LNCaP clone FGC (cell line): ENCODE results near the gene MTG2.

Experiments
- DNase-seq: peaks from one replicate; pipeline ENCODE4 v3.0.0-alpha.2; 2011; ENCODE audit warnings: low read depth
- H3K4me3 ChIP-seq: 2 replicates; pipeline ENCODE4 v1.5.1; 2011; ENCODE audit warnings: mild to moderate bottlenecking, low read depth, low read length, control low read depth
- CTCF ChIP-seq: IDR thresholded peaks from 2 replicates; pipeline ENCODE4 v1.5.1; 2012; ENCODE audit warnings: mild to moderate bottlenecking; ENCODE audit not compliant: control insufficient read depth, insufficient read depth; ENCODE audit errors: extremely low read depth

MTG2 gene

GRCh38 chr20:62168061-62168460 lies 14.8 kb upstream of the MTG2 start:
- no peak overlapping the region for H3K4me3 ChIP-seq
- no peak for TF ChIP-seq CTCF
- DNase-seq = no peak

DNA sequence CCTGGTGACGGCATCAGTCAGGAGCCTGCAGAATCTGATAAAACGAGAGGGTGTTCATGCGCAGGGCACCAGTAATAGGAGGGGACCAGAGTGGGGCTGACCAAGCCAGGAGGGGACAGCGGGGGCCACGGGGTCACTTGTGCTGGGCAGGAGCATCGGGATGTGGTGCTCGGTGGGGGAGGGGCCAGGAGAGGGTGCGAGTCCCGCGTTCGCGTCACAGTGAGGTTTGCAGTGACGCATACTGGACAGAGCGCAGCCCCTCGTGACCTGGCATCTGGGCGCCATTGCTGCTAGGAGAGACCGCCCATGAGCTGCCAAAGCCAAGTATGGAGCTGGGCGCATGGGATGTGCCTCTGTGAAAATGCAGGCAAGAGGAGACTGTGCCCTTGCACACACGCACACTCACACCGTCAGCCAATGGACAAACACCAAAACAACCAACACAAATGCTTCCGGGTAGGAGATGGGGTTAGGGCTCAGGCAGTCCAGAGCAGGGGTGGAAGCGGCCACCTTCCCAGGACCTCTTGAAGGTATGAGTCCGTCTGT lies 13.9 kb upstream of the MTG2 start:
- TF ChIP-seq CTCF = no peak
- no peak overlapping the region for H3K4me3 ChIP-seq
- DNase-seq = no peak

DNA sequence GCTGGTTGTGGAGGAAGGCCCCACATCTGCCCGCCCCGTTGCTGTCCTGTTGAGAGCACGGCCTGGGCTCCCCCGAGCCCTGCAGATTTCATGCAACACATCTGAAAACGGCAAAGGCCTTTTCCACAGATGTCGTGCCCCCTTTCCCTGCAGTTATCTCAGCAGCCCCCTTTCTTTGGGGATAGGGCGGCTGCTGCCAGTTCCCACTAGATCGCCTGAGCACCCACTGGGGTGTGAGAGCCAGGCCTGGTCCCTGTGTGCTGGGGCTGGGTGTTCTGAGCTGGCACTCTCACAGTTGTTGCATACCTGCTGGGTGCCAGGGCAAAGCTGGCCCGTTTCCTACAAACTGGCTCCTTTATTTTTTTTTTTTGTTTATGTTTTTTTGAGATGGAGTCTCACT lies 12.3 kb upstream of the MTG2 start:
- no peak for TF ChIP-seq CTCF
- no peak overlapping the region for H3K4me3 ChIP-seq
- no peak for DNase-seq

DNA sequence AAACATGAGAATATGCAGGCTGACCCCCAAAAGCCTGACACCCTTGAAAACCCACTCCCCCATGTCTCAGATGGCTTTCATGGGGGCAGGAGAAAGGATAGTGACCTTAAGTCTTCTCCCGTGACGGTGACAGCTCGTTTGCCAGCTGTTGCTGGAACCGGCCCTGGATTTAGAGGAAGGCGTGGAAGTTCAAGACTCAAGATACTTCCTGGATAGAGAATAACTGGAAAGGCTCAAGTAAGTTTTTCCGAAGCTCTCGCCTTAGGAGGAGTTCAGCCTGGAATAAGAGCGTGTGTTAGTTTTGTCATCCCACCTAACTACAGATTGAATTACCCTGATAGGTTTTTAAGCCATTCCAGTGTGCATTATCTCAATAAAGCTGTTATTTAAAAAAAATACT lies 11.6 kb upstream of the MTG2 start:
- H3K4me3 ChIP-seq = no peak overlapping the region
- no peak for TF ChIP-seq CTCF
- no peak for DNase-seq

DNA sequence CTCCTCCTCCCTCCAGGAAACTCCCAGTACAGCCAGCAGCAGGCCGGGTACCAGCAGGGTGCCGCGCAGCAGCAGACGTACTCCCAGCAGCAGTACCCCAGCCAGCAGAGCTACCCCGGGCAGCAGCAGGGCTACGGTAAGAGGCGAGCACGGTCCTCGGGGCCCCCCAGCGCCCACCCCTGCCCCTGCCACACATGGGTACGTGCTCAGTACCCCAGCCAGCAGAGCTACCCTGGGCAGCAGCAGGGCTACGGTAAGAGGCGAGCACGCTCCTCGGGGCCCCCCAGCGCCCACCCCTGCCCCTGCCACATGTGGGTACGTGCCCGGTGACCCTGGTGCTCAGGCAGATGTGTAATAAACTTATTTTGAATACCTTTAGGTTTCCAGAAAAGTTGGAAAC lies 10.2 kb upstream of the MTG2 start:
- no peak for DNase-seq
- H3K4me3 ChIP-seq = no peak overlapping the region
- TF ChIP-seq CTCF = no peak

DNA sequence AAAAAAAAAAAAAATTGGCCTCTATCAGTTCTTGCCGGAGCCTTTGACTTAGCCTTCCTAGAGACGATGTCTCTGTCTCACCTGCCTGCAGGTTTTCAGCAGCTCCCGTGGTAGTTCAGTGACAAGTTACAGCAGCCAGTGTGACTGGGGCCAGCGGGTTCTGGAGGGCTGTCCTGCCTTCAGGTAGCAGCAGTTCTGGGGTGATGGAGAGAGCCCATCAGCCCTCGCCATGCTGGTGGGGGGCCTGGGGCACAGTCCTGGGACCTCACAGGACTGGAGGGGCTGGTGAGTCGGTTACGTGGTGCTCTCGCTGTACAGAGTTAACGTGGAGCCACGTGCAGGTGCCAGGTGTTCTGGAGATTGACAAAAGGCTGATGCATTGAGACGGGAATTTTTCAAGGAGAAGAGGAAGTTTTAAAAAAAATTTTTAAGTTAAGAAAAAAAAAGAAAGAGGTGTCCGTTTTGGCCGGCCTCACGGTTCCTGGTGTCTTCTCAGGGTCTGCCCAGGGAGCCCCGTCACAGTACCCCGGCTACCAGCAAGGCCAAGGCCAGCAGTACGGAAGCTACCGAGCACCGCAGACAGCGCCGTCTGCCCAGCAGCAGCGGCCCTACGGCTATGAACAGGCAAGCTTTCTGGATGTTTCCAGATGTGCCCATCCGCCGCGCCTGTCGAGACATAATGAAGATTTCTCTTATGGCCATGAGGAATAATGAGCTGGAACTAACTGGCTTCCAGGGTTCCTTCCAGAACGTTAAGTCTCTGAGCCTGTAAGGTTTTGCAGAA lies 8.6 kb upstream of the MTG2 start:
- no peak overlapping the region for H3K4me3 ChIP-seq
- no peak for TF ChIP-seq CTCF

More for the DNA sequence above, 8.6 kb upstream of the MTG2 start:
- no peak for DNase-seq
